ENCODE measurements around the gene AVL9.

- no peak for TF ChIP-seq SUZ12 (IDR thresholded peaks at IDR 0.05)
- TF ChIP-seq TARDBP (IDR thresholded peaks at IDR 0.05) = no peak
- TF ChIP-seq ELF4 (IDR thresholded peaks at IDR 0.05) = no peak
- TF ChIP-seq NFRKB (IDR thresholded peaks at IDR 0.05) = no peak
- no peak for TF ChIP-seq SP1 (IDR thresholded peaks at IDR 0.05)
- TF ChIP-seq PKNOX1 (IDR thresholded peaks at IDR 0.05) = no peak
- no peak for TF ChIP-seq BHLHE40 (IDR thresholded peaks at IDR 0.05; ENCODE audit: borderline replicate concordance)
- TF ChIP-seq FOXA1 (IDR thresholded peaks at IDR 0.05) = no peak
- TF ChIP-seq HDGF (IDR thresholded peaks at IDR 0.05; ENCODE audit: borderline replicate concordance) = no peak
- no peak for TF ChIP-seq LEF1 (IDR thresholded peaks at IDR 0.05; ENCODE audit: borderline replicate concordance)
- no peak for TF ChIP-seq CTBP1 (IDR thresholded peaks at IDR 0.05; ENCODE audit: borderline replicate concordance)
- TF ChIP-seq FOXM1 (IDR thresholded peaks at IDR 0.05; ENCODE audit: borderline replicate concordance) = no peak
- TF ChIP-seq ZNF384 (IDR thresholded peaks at IDR 0.05) = no peak
- TF ChIP-seq L3MBTL2 (conservative IDR thresholded peaks at IDR 0.05) = no peak
Measured at GRCh38 chr7:32524631-32525030, 29.3 kb downstream of the AVL9 start.

Data from HEK293T (cell line).